Bronchial epithelial cell (primary cell): ENCODE data around the gene VWF. TPM values are rescaled to one million over a fixed set of nuclear protein-coding genes. Genes with fewer than 3 reads are reported as not detected.

Experiments used
- DNase-seq: peaks from one replicate; pipeline ENCODE4 v3.0.0-alpha.2; 2010; ENCODE audit warnings: low read depth
- FAIRE-seq: peaks from 2 replicates; lab custom pipeline; 2011; peaks lifted over from hg19 to GRCh38; lab: Jason Lieb, UNC
- H3K27me3 ChIP-seq: 2 replicates; pipeline ENCODE4 v1.5.1; 2011; ENCODE audit warnings: low read length; ENCODE audit not compliant: control insufficient read depth, insufficient read depth
- H3K36me3 ChIP-seq: 2 replicates; pipeline ENCODE4 v1.5.1; 2011; ENCODE audit warnings: low read length; ENCODE audit not compliant: control insufficient read depth, insufficient read depth
- H3K4me3 ChIP-seq: 2 replicates; pipeline ENCODE4 v1.5.1; 2011; ENCODE audit warnings: mild to moderate bottlenecking, low read depth, low read length, control low read depth
- CTCF ChIP-seq: IDR thresholded peaks from 2 replicates; pipeline ENCODE4 v1.5.1; 2011; ENCODE audit warnings: mild to moderate bottlenecking, moderate library complexity, low read length, control low read depth, inconsistent platforms; ENCODE audit not compliant: insufficient read depth, severe bottlenecking
- total RNA-seq: library from RNA; depleted of rRNA; stranded (reverse); fragments of >200 nt; gene quantifications from 2 replicates; pipeline ENCODE4 v1.2.1, GENCODE V29; 2014

Gene VWF
- total RNA-seq, 1 donor from 2014 or later, result 0.26 TPM

- DNase-seq, result no peak
Measured at GRCh38 chr12:6140651-6141447, 16.4 kb upstream of the VWF start.

GRCh38 chr12:6135071-6135470 is 10.6 kb upstream of the VWF start:
- FAIRE-seq, result no peak
- TF ChIP-seq CTCF, result no peak

More at GRCh38 chr12:6140651-6141447, 16.4 kb upstream of the VWF start:
- FAIRE-seq, result no peak
- no peaks in the 10 kb centered on the region for H3K27me3 ChIP-seq
- H3K36me3 ChIP-seq, result no peaks in the 10 kb centered on the region
- H3K4me3 ChIP-seq, result no peak overlapping the region
- TF ChIP-seq CTCF, result no peak

GRCh38 chr12:6133642-6134041 is 9.2 kb upstream of the VWF start:
- no peak for DNase-seq
- Histone ChIP-seq H3K27me3 (no peaks in the 10 kb centered on the region), H3K4me3 (no peak overlapping the region), H3K36me3 (no peaks in the 10 kb centered on the region)
- no peak for TF ChIP-seq CTCF
- FAIRE-seq, result no peak

More at GRCh38 chr12:6135071-6135470, 10.6 kb upstream of the VWF start:
- H3K4me3 ChIP-seq, result no peak overlapping the region
- H3K27me3 ChIP-seq, result no peaks in the 10 kb centered on the region
- H3K36me3 ChIP-seq, result no peaks in the 10 kb centered on the region
- DNase-seq, result no peak

GRCh38 chr12:6132496-6132895 is 8.0 kb upstream of the VWF start:
- FAIRE-seq (no peak), DNase-seq (no peak)
- no peak for TF ChIP-seq CTCF
- Histone ChIP-seq H3K36me3 (no peaks in the 10 kb centered on the region), H3K27me3 (no peaks in the 10 kb centered on the region), H3K4me3 (no peak overlapping the region)

- Histone ChIP-seq H3K36me3 (no peaks in the 10 kb centered on the region), H3K27me3 (no peaks in the 10 kb centered on the region), H3K4me3 (no peak overlapping the region)
- no peak for FAIRE-seq
- TF ChIP-seq CTCF, result no peak
- DNase-seq, result no peak
Measured at GRCh38 chr12:6125310-6125608, 789 bp upstream of the VWF start.

GRCh38 chr12:6123258-6123657 is 1.2 kb downstream of the VWF start:
- no peak overlapping the region for H3K4me3 ChIP-seq

More at GRCh38 chr12:6123258-6123657, 1.2 kb downstream of the VWF start:
- no peak for FAIRE-seq
- no peak for DNase-seq
- H3K36me3 ChIP-seq, result no peaks in the 10 kb centered on the region
- no peaks in the 10 kb centered on the region for H3K27me3 ChIP-seq
- TF ChIP-seq CTCF, result no peak
